D341Med (cell line): ENCODE data around the gene BMPER.

Source experiments
- DNase-seq: peaks from one replicate; pipeline ENCODE4 v3.0.0; 2012; ENCODE audit warnings: low spot score

The BMPER gene

GRCh38 chr7:34184466-34184865 lies 279.1 kb downstream of the BMPER start:
- no peak for DNase-seq

GRCh38 chr7:34187798-34188307 lies 282.5 kb downstream of the BMPER start:
- no peak for DNase-seq

- DNase-seq = no peak
Observed at GRCh38 chr7:34189031-34189430, 283.7 kb downstream of the BMPER start.

GRCh38 chr7:34190299-34190698 lies 285.0 kb downstream of the BMPER start:
- no peak for DNase-seq

GRCh38 chr7:34191162-34191561 lies 285.8 kb downstream of the BMPER start:
- no peak for DNase-seq

GRCh38 chr7:34191771-34192479 lies 286.6 kb downstream of the BMPER start:
- DNase-seq = no peak

GRCh38 chr7:34192906-34193305 lies 287.6 kb downstream of the BMPER start:
- DNase-seq = no peak

- no peak for DNase-seq
Observed at GRCh38 chr7:34198231-34198641, 292.9 kb downstream of the BMPER start.
